Measurements from ENCODE around the gene PRSS53.

Gene PRSS53

DNA sequence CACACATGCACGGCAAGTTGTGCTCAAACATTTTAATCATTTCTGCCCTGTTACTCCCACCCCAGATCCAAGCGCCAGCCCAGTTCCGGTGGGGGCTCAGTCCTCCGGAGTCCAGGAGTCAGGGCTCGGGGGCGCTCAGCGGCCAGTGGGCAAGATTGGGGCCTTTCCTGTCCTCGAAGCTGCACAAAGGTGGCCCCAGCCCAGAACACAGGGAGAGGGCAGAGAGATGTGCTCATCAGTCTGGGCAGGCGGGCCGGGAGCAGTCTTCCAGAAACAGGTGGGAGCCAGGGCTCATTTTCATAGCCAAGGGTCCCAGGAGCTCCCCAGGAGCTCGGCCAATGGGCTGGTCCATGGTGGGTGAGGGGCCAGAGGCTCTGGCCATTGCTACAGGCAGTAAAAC is 42.7 kb upstream of the PRSS53 start:
- H3F3A ChIP-seq (ENCODE audit: insufficient read depth, low read length): no peaks in the 10 kb centered on the region
- no peaks in the 10 kb centered on the region for H4K20me1 ChIP-seq (ENCODE audit: insufficient read depth, low read length)
- H3K9me3 ChIP-seq (replicated peaks; ENCODE audit: insufficient read depth, low read length): no peaks in the 10 kb centered on the region
- no peak overlapping the region for H3K9ac ChIP-seq (ENCODE audit: low read length)
- H3K9me2 ChIP-seq (replicated peaks; ENCODE audit: insufficient read depth, low read length): no peaks in the 10 kb centered on the region
- no peaks in the 10 kb centered on the region for H3K79me2 ChIP-seq (ENCODE audit: low read length)
- H2AFZ ChIP-seq (ENCODE audit: low read length): no peak overlapping the region
- TF ChIP-seq, protein P1, sequence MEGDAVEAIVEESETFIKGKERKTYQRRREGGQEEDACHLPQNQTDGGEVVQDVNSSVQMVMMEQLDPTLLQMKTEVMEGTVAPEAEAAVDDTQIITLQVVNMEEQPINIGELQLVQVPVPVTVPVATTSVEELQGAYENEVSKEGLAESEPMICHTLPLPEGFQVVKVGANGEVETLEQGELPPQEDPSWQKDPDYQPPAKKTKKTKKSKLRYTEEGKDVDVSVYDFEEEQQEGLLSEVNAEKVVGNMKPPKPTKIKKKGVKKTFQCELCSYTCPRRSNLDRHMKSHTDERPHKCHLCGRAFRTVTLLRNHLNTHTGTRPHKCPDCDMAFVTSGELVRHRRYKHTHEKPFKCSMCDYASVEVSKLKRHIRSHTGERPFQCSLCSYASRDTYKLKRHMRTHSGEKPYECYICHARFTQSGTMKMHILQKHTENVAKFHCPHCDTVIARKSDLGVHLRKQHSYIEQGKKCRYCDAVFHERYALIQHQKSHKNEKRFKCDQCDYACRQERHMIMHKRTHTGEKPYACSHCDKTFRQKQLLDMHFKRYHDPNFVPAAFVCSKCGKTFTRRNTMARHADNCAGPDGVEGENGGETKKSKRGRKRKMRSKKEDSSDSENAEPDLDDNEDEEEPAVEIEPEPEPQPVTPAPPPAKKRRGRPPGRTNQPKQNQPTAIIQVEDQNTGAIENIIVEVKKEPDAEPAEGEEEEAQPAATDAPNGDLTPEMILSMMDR (IDR thresholded peaks at IDR 0.05; ENCODE audit: low read length): no peak
- no peak for TF ChIP-seq EZH2phosphoT487 (IDR thresholded peaks at IDR 0.05; ENCODE audit: low read length)
- TF ChIP-seq EZH2 (optimal IDR thresholded peaks at IDR 0.05; ENCODE audit: low read depth, low read length): no peak
- no peak overlapping the region for H3K27ac ChIP-seq (ENCODE audit: low read length)
- no peaks in the 10 kb centered on the region for H3K27me3 ChIP-seq (replicated peaks; ENCODE audit: insufficient read depth, low read length)
- DNase-seq: no peak
- H3K36me3 ChIP-seq (replicated peaks; ENCODE audit: insufficient read depth, low read length): no peaks in the 10 kb centered on the region
- no peaks in the 10 kb centered on the region for H3K4me1 ChIP-seq (ENCODE audit: low read length)
- H3K4me2 ChIP-seq (ENCODE audit: low read depth, low read length): no peak overlapping the region
- no peak overlapping the region for H3K4me3 ChIP-seq (ENCODE audit: low read length)

DNA sequence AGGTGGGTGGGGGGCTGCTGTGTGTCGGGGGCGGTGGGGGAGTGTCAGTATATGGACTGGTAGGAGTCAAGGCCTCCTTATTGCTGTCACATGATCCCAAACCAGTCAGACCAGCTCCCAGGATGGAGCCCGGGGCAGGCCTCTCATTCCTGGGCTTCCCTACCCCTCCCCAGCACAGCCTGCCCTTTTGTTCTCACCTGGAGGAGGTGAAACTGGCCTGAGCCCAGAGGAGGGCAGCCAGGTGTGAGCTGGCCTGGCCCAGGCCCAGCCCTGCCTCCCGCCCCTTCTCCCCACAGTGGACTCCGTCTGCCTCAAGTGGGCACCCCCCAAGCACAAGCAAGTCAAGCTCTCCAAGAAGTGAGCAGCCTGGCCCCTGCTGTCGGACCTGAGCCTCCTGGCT is 42.2 kb upstream of the PRSS53 start:
- DNase-seq: no peak
- no peak overlapping the region for H3K4me2 ChIP-seq (ENCODE audit: low read depth, low read length)
- no peaks in the 10 kb centered on the region for H3K27me3 ChIP-seq (replicated peaks; ENCODE audit: insufficient read depth, low read length)
- no peaks in the 10 kb centered on the region for H3K9me2 ChIP-seq (replicated peaks; ENCODE audit: insufficient read depth, low read length)
- no peaks in the 10 kb centered on the region for H3F3A ChIP-seq (ENCODE audit: insufficient read depth, low read length)
- H3K27ac ChIP-seq (ENCODE audit: low read length): no peak overlapping the region
- no peak overlapping the region for H2AFZ ChIP-seq (ENCODE audit: low read length)
- no peak overlapping the region for H3K4me3 ChIP-seq (ENCODE audit: low read length)
- TF ChIP-seq, protein P1 (IDR thresholded peaks at IDR 0.05; ENCODE audit: low read length): no peak
- TF ChIP-seq EZH2 (optimal IDR thresholded peaks at IDR 0.05; ENCODE audit: low read depth, low read length): no peak
- TF ChIP-seq EZH2phosphoT487 (IDR thresholded peaks at IDR 0.05; ENCODE audit: low read length): no peak
- no peaks in the 10 kb centered on the region for H4K20me1 ChIP-seq (ENCODE audit: insufficient read depth, low read length)
- no peaks in the 10 kb centered on the region for H3K9me3 ChIP-seq (replicated peaks; ENCODE audit: insufficient read depth, low read length)
- H3K79me2 ChIP-seq (ENCODE audit: low read length): no peaks in the 10 kb centered on the region
- H3K36me3 ChIP-seq (replicated peaks; ENCODE audit: insufficient read depth, low read length): no peaks in the 10 kb centered on the region
- no peak overlapping the region for H3K9ac ChIP-seq (ENCODE audit: low read length)
- no peaks in the 10 kb centered on the region for H3K4me1 ChIP-seq (ENCODE audit: low read length)

DNA sequence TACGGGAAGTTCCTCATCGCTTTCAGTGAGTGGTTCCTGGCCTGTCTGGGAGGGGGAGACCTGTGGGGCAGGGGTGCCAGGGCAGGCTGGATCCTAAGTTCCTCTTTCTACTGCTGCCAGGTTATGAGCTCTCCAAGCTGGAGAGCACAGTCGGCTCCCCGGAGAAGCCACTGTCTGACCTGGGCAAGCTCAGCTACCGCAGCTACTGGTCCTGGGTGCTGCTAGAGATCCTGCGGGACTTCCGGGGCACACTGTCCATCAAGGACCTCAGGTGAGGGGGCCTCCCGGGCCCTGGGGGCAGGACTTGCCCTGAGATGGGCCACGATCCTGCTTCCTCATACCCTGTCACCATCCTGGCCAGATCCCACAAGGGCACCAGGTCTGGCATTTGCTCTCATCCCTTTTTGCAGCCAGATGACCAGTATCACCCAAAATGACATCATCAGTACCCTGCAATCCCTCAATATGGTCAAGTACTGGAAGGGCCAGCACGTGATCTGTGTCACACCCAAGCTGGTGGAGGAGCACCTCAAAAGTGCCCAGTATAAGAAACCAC is 41.7 kb upstream of the PRSS53 start:
- H3K9me3 ChIP-seq (replicated peaks; ENCODE audit: insufficient read depth, low read length): no peaks in the 10 kb centered on the region
- no peaks in the 10 kb centered on the region for H3K4me1 ChIP-seq (ENCODE audit: low read length)
- no peaks in the 10 kb centered on the region for H3K27me3 ChIP-seq (replicated peaks; ENCODE audit: insufficient read depth, low read length)
- TF ChIP-seq, protein P1 (IDR thresholded peaks at IDR 0.05; ENCODE audit: low read length): no peak
- TF ChIP-seq EZH2phosphoT487 (IDR thresholded peaks at IDR 0.05; ENCODE audit: low read length): no peak
- TF ChIP-seq EZH2 (optimal IDR thresholded peaks at IDR 0.05; ENCODE audit: low read depth, low read length): no peak
- no peaks in the 10 kb centered on the region for H4K20me1 ChIP-seq (ENCODE audit: insufficient read depth, low read length)
- no peaks in the 10 kb centered on the region for H3F3A ChIP-seq (ENCODE audit: insufficient read depth, low read length)
- no peak overlapping the region for H3K4me2 ChIP-seq (ENCODE audit: low read depth, low read length)
- H3K9ac ChIP-seq (ENCODE audit: low read length): no peak overlapping the region
- H3K79me2 ChIP-seq (ENCODE audit: low read length): no peaks in the 10 kb centered on the region
- no peaks in the 10 kb centered on the region for H3K9me2 ChIP-seq (replicated peaks; ENCODE audit: insufficient read depth, low read length)
- no peak for DNase-seq
- no peak overlapping the region for H3K4me3 ChIP-seq (ENCODE audit: low read length)
- no peak overlapping the region for H3K27ac ChIP-seq (ENCODE audit: low read length)
- H3K36me3 ChIP-seq (replicated peaks; ENCODE audit: insufficient read depth, low read length): no peaks in the 10 kb centered on the region
- H2AFZ ChIP-seq (ENCODE audit: low read length): no peak overlapping the region
